ENCODE measurements around the gene SHOC1. TPM values are rescaled to one million over a fixed set of nuclear protein-coding genes. Genes with fewer than 3 reads are reported as not detected.
"Not testable (repeated sequence)": the region's sequence is repeated elsewhere in the genome, so short reads cannot be mapped to it uniquely, and the experiment has no call there.

The SHOC1 gene
- total RNA-seq, 4 donors from 2014 or later: 0.17 to 1.4 (median 1.1) TPM

- intact Hi-C loops (cut with DNase I; ENCODE audit: low total_unique reads): no loop called here
- 84 to 85% methylated on average over 4 of the region's 4 CpGs for WGBS, 2 donors
- H3K4me3 ChIP-seq (ENCODE audit: low read depth, poor library complexity, severe bottlenecking): no peak overlapping the region
- no peak for DNase-seq (ENCODE audit: low spot score in 2 of 2)
- TF ChIP-seq CTCF (IDR thresholded peaks at IDR 0.05) (no peak), POLR2A (IDR thresholded peaks at IDR 0.05) (no peak)
Measured at GRCh38 chr9:111810908-111811307, 16.2 kb upstream of the SHOC1 start.

GRCh38 chr9:111810415-111810814, 15.7 kb upstream of the SHOC1 start:
- 98 to 99% methylated on average over 2 of the region's 2 CpGs for WGBS, 2 donors
- intact Hi-C loops (cut with DNase I; ENCODE audit: low total_unique reads); DNase-seq (ENCODE audit: low spot score in 2 of 2); H3K4me3 ChIP-seq (ENCODE audit: low read depth, poor library complexity, severe bottlenecking): not testable (repeated sequence)

- TF ChIP-seq POLR2A (IDR thresholded peaks at IDR 0.05): no peak
- no peak for TF ChIP-seq CTCF (IDR thresholded peaks at IDR 0.05)
- H3K4me3 ChIP-seq (ENCODE audit: low read depth, poor library complexity, severe bottlenecking): no peak overlapping the region
- DNase-seq (ENCODE audit: low spot score in 2 of 2): no peak
- WGBS, 2 donors: 65 to 70% methylated on average over 1 of the region's 1 CpG
- intact Hi-C loops (cut with DNase I; ENCODE audit: low total_unique reads): no loop called here
Measured at GRCh38 chr9:111807197-111807596, 12.5 kb upstream of the SHOC1 start.

- WGBS, 2 donors: 58 to 76% methylated on average over 2 of the region's 2 CpGs
- TF ChIP-seq CTCF (IDR thresholded peaks at IDR 0.05) (no peak), POLR2A (IDR thresholded peaks at IDR 0.05) (no peak)
- H3K4me3 ChIP-seq (ENCODE audit: low read depth, poor library complexity, severe bottlenecking): no peak overlapping the region
- no peak for DNase-seq (ENCODE audit: low spot score in 2 of 2)
- intact Hi-C loops (cut with DNase I; ENCODE audit: low total_unique reads): no loop called here
Measured at GRCh38 chr9:111806259-111806658, 11.5 kb upstream of the SHOC1 start.

- 38 to 39% methylated on average over 4 of the region's 4 CpGs for WGBS, 2 donors
- H3K4me3 ChIP-seq (ENCODE audit: low read depth, poor library complexity, severe bottlenecking): no peak overlapping the region
- DNase-seq (ENCODE audit: low spot score in 2 of 2): no peak
- intact Hi-C loops (cut with DNase I; ENCODE audit: low total_unique reads): no loop called here
- TF ChIP-seq CTCF (IDR thresholded peaks at IDR 0.05) (no peak), POLR2A (IDR thresholded peaks at IDR 0.05) (no peak)
Measured at GRCh38 chr9:111805830-111806241, 11.1 kb upstream of the SHOC1 start.

GRCh38 chr9:111805262-111805661, 10.5 kb upstream of the SHOC1 start:
- H3K4me3 ChIP-seq (ENCODE audit: low read depth, poor library complexity, severe bottlenecking): no peak overlapping the region
- 80 to 90% methylated on average over 2 of the region's 2 CpGs for WGBS, 2 donors
- TF ChIP-seq POLR2A (IDR thresholded peaks at IDR 0.05): no peak
- no peak for TF ChIP-seq CTCF (IDR thresholded peaks at IDR 0.05)
- intact Hi-C loops (cut with DNase I; ENCODE audit: low total_unique reads): no loop called here
- DNase-seq (ENCODE audit: low spot score in 2 of 2): no peak

Measured in lower leg skin (tissue), 4 donors.